ENCODE results near the gene NR5A1. TPM values are rescaled to one million over a fixed set of nuclear protein-coding genes. Genes with fewer than 3 reads are reported as not detected.

NR5A1 gene
- total RNA-seq, 4 donors from 2014 or later, result not detected

DNA sequence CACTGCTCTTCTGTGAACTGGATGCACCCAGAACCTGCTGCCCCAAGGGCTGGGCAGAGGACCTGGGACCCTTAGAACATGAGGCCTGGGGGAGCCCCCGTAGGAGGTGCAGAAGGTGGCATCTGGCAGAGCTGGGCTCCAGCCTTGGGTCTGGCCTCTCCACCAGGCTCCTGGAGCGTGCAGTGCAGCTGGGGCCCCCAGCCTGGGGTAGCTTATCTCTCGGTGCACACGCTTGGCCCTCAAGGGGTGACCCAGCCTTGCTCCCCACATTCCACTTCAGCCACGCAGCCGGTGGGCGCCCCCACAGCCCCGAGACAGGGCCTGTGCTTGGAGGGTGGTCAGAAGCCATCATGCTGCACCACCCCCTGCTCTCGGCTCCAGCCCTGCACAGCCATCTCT lies 5.6 kb upstream of the NR5A1 start:
- H3K27me3 ChIP-seq, result peaks cover 16% of the 10 kb centered on the region
- no peaks in the 10 kb centered on the region for H3K4me1 ChIP-seq
- ATAC-seq, result no peak
- no peaks in the 10 kb centered on the region for H3K9me3 ChIP-seq
- no peak overlapping the region for H3K27ac ChIP-seq
- H3K36me3 ChIP-seq, result no peaks in the 10 kb centered on the region
- WGBS, 2 donors (ENCODE audit: low coverage in 1 of 2), result 76 to 100% methylated on average over 2 to 5 of the region's 9 CpGs
- no peak overlapping the region for H3K4me3 ChIP-seq
- TF ChIP-seq POLR2AphosphoS5 (IDR thresholded peaks at IDR 0.05), result no peak
- TF ChIP-seq POLR2A (IDR thresholded peaks at IDR 0.05), result no peak
- TF ChIP-seq EP300 (IDR thresholded peaks at IDR 0.05), result no peak
- TF ChIP-seq, protein P1, sequence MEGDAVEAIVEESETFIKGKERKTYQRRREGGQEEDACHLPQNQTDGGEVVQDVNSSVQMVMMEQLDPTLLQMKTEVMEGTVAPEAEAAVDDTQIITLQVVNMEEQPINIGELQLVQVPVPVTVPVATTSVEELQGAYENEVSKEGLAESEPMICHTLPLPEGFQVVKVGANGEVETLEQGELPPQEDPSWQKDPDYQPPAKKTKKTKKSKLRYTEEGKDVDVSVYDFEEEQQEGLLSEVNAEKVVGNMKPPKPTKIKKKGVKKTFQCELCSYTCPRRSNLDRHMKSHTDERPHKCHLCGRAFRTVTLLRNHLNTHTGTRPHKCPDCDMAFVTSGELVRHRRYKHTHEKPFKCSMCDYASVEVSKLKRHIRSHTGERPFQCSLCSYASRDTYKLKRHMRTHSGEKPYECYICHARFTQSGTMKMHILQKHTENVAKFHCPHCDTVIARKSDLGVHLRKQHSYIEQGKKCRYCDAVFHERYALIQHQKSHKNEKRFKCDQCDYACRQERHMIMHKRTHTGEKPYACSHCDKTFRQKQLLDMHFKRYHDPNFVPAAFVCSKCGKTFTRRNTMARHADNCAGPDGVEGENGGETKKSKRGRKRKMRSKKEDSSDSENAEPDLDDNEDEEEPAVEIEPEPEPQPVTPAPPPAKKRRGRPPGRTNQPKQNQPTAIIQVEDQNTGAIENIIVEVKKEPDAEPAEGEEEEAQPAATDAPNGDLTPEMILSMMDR (IDR thresholded peaks at IDR 0.05), result no peak

GRCh38 chr9:124511891-124512805 lies 4.9 kb upstream of the NR5A1 start:
- H3K4me3 ChIP-seq, result no peak overlapping the region
- H3K27ac ChIP-seq, result no peak overlapping the region
- no peak for ATAC-seq
- TF ChIP-seq, protein P1 (IDR thresholded peaks at IDR 0.05), result no peak
- TF ChIP-seq EP300 (IDR thresholded peaks at IDR 0.05) (no peak), POLR2A (IDR thresholded peaks at IDR 0.05) (no peak), POLR2AphosphoS5 (IDR thresholded peaks at IDR 0.05) (no peak)
- no peaks in the 10 kb centered on the region for H3K4me1 ChIP-seq
- H3K36me3 ChIP-seq, result no peaks in the 10 kb centered on the region
- H3K9me3 ChIP-seq, result no peaks in the 10 kb centered on the region
- H3K27me3 ChIP-seq, result peaks cover 13% of the 10 kb centered on the region
- WGBS, 2 donors (ENCODE audit: low coverage in 1 of 2), result 20 to 52% methylated on average over 2 to 13 of the region's 23 CpGs

DNA sequence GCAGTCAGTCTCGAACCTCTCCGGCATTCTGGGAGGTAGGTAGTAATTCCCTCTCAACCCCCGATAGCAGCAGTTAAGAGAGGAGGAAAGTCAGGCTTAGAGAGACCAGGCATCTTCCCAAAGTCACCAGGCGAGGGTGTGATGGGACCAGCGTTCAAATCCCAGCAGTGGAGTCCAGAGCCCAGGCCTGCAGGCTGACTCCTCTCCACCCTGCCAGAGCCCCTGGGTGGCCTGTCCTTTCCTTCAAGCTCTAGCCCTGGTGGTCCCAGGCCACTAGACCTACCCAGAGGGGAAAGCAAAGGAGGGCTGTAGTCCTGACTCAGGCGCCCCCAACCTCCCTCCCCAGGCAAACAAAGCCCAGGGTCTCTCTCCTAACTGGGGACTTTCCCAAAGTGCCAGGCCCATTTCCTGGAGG lies 4.2 kb upstream of the NR5A1 start:
- Histone ChIP-seq H3K27me3 (peaks cover 19% of the 10 kb centered on the region), H3K9me3 (no peaks in the 10 kb centered on the region), H3K4me3 (no peak overlapping the region), H3K4me1 (no peaks in the 10 kb centered on the region), H3K27ac (no peak overlapping the region), H3K36me3 (no peaks in the 10 kb centered on the region)
- TF ChIP-seq POLR2AphosphoS5 (IDR thresholded peaks at IDR 0.05) (no peak), EP300 (IDR thresholded peaks at IDR 0.05) (no peak), POLR2A (IDR thresholded peaks at IDR 0.05) (no peak)
- TF ChIP-seq, protein P1 (IDR thresholded peaks at IDR 0.05), result no peak
- no peak for ATAC-seq
- no CpG with 5 or more reads among the region's 6 CpGs for WGBS, 2 donors (ENCODE audit: low coverage in 1 of 2)

DNA sequence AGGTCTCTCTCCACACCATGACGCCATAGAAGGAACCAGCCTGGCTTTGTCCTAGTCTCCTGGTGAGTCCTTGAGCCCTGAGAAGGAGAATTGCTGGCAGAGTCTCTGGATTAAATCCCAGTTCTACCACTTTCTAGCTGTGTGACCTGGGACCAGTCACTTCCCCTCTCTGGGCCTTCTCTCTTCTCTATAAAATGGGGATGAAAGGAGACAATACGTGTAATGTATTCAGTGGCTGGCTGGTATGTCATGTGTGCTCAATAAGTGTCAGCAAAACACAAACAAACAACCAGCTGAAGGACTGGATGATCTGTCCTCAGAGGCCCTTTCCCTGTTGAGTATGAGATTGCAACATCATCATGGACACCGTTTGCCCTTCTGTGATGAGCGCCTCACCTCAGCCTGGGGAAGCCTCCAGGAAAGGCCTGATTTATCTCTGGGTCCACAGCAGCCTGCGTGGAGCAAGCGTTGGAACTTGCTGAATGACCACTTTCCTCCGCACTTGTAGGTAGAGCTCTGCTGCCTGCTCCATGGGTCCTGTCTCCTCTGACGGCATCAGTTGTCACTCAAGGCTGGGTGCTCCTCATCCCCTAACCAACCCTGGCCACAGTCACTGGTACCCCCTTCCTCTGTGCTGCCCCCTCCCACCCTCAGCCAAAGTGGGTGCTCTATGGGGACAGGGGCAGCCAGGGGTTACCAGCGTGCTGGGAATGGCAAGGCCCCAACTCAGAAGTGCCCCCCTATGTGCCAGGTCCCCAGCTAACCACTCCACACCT lies 3.6 kb upstream of the NR5A1 start:
- WGBS, 2 donors (ENCODE audit: low coverage in 1 of 2), result 43 to 84% methylated on average over 1 to 3 of the region's 9 CpGs
- H3K27me3 ChIP-seq, result peaks cover 25% of the 10 kb centered on the region
- TF ChIP-seq POLR2A (IDR thresholded peaks at IDR 0.05) (no peak), EP300 (IDR thresholded peaks at IDR 0.05) (no peak), POLR2AphosphoS5 (IDR thresholded peaks at IDR 0.05) (no peak)
- TF ChIP-seq, protein P1 (IDR thresholded peaks at IDR 0.05), result no peak

More for the DNA sequence above, 3.6 kb upstream of the NR5A1 start:
- no peaks in the 10 kb centered on the region for H3K4me1 ChIP-seq
- no peaks in the 10 kb centered on the region for H3K36me3 ChIP-seq
- no peak overlapping the region for H3K27ac ChIP-seq
- no peak overlapping the region for H3K4me3 ChIP-seq
- ATAC-seq, result no peak
- no peaks in the 10 kb centered on the region for H3K9me3 ChIP-seq

All from gastroesophageal sphincter (tissue), 4 donors.